NCI-H524 (cell line): ENCODE results near the gene TMIGD2.
"Not testable (repeated sequence)": the region's sequence is repeated elsewhere in the genome, so short reads cannot be mapped to it uniquely, and the experiment has no call there.

Source experiments
- DNase-seq, 2 experiments: peaks; one replicate each; lab custom pipeline; 2025; lab: John Stamatoyannopoulos, UW

TMIGD2 gene

DNA sequence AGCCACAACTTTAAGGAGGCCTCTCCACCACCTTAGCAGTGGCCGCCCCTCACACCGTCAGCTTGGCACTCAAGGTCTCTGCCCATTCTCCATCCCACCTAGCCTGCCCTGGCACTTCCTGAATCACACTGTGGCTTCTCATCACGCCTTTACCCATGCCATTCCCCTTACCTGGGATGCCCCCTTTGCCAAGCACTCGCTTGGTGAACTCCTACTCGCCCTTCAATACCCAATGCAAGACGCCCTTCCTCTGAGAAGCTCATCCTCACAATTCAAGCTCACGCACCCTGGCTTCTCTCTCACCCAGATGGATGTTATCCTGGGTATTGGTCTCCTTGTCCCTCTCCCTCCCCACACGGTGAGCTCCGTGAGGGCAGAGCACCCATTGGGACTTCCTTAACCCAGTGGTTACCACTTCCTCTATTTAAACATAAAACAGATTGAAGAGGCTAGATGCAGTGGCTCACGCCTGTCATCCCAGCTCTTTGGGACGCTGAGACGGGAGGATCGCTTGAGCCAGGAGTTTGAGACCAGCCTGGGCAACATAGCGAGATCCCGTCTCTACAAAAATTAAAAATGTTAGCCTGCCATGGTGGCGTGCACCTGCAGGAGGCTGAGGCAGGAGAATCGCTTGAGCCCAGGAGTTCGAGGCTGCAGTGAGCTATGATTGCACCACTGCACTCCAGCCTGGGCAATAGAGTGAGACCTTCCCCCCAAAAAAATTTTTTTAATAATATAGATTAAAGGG, 35.8 kb downstream of the TMIGD2 start:
- DNase-seq, result no peak

DNA sequence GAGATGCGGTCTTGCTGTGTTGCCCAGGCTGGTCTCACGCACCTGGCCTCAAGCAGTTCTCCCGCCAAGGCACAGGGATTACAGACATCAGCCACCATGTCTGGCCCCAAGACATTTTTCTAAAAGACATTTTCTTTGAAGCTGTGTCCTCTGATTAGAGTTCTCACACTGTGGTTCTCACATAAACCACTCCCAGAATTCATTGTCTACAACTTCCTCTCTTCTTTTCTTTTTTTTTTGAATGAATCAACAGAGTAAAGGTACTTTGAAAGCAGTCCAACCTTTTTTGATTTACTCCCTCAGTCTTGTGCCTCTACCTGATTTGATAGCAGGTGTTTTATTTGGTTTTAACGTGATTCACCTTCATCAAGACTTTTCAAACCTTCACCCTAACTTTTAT, 37.4 kb downstream of the TMIGD2 start:
- no peak for DNase-seq

DNA sequence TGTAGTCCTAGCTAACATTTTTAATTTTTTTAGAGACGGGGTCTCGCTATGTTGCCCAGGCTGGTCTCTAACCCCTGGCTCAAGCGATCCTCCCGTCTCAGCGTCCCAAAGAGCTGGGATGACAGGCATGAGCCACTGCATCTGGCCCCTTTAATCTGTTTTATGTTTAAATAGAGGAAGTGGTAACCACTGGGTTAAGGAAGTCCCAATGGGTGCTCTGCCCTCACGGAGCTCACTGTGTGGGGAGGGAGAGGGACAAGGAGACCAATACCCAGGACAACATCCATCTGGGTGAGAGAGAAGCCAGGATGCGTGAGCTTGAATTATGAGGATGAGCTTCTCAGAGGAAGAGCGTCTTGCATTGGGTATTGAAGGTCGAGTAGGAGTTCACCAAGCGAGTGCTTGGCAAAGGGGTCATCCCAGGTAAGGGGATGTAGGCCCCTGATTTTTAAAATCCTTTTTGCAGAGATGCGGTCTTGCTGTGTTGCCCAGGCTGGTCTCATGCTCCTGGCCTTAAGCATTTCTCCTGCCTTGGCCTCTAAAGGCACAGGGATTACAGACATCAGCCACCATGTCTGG, 41.5 kb downstream of the TMIGD2 start:
- no peak for DNase-seq

DNA sequence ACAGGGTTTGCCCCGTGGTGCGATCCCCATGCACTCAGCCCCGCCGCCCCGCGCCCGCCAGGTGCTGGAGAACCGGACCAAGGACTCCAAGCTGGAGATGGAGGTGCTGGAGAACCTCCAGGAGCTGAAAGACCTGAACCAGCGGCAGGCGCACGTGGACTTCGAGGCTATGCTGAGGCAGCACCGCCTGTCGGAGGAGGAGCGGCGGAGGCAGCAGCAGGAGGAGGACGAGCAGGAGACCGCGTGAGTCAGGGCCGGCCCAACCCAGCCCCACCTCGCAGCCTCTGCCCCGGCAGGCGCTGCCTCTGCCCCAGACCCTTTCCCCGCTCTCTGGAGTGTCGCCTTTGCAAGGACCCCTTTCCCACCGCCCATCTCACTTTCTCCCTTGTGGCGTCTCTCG, 44.0 kb downstream of the TMIGD2 start:
- no peak for DNase-seq

DNA sequence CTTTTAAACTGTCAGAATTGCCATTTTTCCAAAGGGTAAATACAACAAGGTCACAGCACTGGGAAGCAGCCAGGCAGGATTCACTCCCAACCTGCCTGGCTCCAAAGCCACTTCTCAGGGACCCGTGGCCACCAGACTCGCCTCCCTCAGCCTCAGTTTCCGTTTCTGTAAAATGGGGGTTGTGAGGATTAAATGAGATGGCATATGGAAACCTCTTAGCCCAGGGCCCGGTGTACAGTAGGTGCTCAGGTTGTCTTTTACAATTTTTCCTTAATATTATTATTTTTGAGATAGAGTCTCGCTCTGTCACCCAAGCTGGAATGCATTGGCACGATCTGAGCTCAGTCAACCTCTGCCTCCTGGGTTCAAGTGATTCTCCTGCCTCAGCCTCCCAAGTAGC, 45.2 kb downstream of the TMIGD2 start:
- DNase-seq, result no peak

DNA sequence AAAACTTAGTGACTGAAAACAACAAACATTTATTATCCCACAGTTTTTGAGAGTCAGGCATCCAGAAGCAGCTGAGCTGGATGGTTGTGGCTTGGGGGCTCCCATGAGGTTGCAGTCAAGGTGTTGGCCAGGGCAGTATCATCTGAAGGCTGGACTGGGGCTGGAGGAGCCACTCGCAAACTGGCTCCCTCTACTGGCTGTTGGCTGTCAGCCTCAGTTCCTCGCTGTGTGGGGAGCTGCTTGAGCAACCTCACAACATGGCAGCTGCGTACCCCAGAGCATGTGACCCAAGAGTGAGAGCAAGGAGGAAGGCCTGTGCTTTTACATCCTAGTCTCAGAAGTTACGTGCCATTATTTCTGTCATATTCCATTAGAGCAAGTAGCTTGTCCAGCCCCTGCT, 45.6 kb downstream of the TMIGD2 start:
- DNase-seq, result no peak

DNA sequence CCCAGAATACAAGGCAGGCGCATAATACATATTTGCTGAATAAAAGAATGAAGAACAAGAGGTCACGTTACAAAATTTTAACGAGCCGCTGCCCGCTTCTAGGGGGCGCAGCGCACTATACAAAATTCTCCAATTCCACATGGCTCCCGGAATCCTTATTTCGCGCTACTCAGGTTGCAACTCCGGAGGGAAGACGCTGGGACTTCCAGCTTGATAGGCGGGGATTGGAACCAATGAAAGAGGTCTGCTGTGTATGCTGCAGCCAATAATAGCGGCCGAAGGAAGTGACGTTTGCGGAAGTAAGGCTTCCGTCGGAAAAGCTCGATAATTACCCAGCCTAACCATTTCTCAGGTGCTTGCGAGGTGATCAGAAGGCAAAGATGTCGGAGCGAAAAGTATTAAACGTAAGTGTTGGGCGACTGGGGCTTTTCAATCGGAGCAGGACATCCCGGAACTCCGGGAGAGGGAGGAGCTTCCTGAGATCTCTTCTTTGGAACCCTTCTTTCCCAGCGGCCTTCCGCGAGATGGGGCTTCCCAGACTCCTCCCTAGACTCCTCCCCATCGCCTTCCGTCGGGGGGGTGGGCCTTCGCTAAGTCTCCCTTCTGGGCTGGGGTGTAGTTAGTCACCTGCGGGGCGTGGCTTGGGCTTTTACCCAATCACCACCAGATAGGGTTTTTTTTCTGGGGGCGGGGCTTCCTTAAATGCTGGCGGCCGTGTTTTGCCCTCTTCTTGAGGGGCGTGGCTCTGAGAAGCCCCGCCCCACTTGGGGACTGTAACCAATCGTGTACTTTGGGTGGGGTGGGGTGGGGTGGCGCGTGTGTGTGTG, 55.2 kb downstream of the TMIGD2 start, which contains the start of gene YJU2:
Gene YJU2 (plus strand): TSS at position 314 of the 827 bp plus-strand sequence. CDS start 67 bp downstream, at position 381.
- peak; percentile 100 for DNase-seq

DNA sequence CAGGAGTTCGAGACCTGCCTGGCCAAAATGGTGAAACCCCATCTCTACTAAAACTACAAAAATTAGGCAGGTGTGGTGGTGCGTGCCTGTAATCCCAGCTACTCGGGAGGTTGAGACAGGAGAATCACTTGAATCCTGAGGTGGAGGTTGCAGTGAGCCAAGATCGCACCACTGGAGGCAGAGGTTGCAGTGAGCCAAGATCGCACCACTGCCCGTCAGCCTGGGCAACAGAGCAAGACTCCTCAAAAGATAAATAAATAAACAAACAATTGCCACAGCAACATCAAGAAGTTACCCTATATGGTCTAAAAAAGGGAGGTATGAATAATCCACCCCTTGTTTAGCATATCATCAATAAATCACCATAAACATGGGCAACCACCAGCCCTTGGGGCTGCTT, 56.3 kb downstream of the TMIGD2 start:
- not testable (repeated sequence) for DNase-seq
